ENCODE measurements around the gene MAPK14. TPM values are rescaled to one million over a fixed set of nuclear protein-coding genes. Genes with fewer than 3 reads are reported as not detected.

Gene MAPK14
- total and polyA plus RNA-seq, 2 donors (not counting 3 experiments of a cell fraction or from before 2014, with no cell fraction given), result 33.3 to 54.1 TPM

GRCh38 chr6:36109092-36109491 lies 81.5 kb downstream of the MAPK14 start:
- ChIA-PET CTCF (no interaction called here), POLR2A (no interaction called here)
- no peak overlapping the region for H3K9ac ChIP-seq (replicated peaks; ENCODE audit: extremely low read depth, insufficient read depth, low read length)
- H3K4me2 ChIP-seq (ENCODE audit: insufficient read depth, low read length), result no peak overlapping the region
- no TSS peak for BruUV-seq (replicated peaks)
- no peaks in the 10 kb centered on the region for H3K27me3 ChIP-seq (ENCODE audit: control insufficient read depth in 2 of 2, insufficient read depth in 2 of 2, low read length in 2 of 2)
- dilution Hi-C loops (cut with MboI; ENCODE audit: extremely low pct_ligation_motif_present, low sequenced_read_pairs), result no loop called here
- H3K36me3 ChIP-seq (ENCODE audit: control insufficient read depth in 2 of 2, extremely low read depth in 1 of 2, insufficient read depth in 2 of 2, low read length in 2 of 2), result peaks cover 22 to 25% of the 10 kb centered on the region in 2 experiments
- no peaks in the 10 kb centered on the region for H4K20me1 ChIP-seq (replicated peaks; ENCODE audit: control insufficient read depth, extremely low read depth, insufficient read depth, low read length)
- FAIRE-seq (no peak), DNase-seq (ENCODE audit: low read depth, low spot score) (no peak)
- H2AFZ ChIP-seq (ENCODE audit: low read depth, low read length), result no peak overlapping the region
- H3K9me3 ChIP-seq (replicated peaks; ENCODE audit: control insufficient read depth, insufficient read depth, low read length), result no peaks in the 10 kb centered on the region
- TF ChIP-seq POLR2A (IDR thresholded peaks at IDR 0.05; ENCODE audit: low read depth, low read length), result no peak
- no peak for TF ChIP-seq MYC (IDR thresholded peaks at IDR 0.05; ENCODE audit: low read depth, low read length)
- TF ChIP-seq CTCF (IDR thresholded peaks at IDR 0.05; ENCODE audit: extremely low read depth in 1 of 2, insufficient read depth in 1 of 2, low read depth in 1 of 2, low read length in 2 of 2), result no peak
- no peak for TF ChIP-seq FOS (IDR thresholded peaks at IDR 0.05; ENCODE audit: borderline replicate concordance, insufficient read depth, low read length)
- no peak for TF ChIP-seq MAX (IDR thresholded peaks at IDR 0.05; ENCODE audit: insufficient read depth, insufficient read length)
- no peak for TF ChIP-seq JUN (IDR thresholded peaks at IDR 0.05; ENCODE audit: borderline replicate concordance, insufficient read depth, insufficient read length, low read depth)
- no peak for TF ChIP-seq GATA2 (IDR thresholded peaks at IDR 0.05; ENCODE audit: insufficient read depth, insufficient read length, low read depth, low read length)
- TF ChIP-seq EZH2 (IDR thresholded peaks at IDR 0.05; ENCODE audit: borderline replicate concordance, low read depth, low read length, severe bottlenecking), result no peak
- no peak for TF ChIP-seq POLR2AphosphoS5 (IDR thresholded peaks at IDR 0.05; ENCODE audit: insufficient read depth, low read depth, low read length)
- no peak overlapping the region for H3K4me3 ChIP-seq (replicated peaks in 1 of 3; ENCODE audit: insufficient read depth in 1 of 3, low read depth in 1 of 3, low read length in 3 of 3)
- no peaks in the 10 kb centered on the region for H3K4me1 ChIP-seq (ENCODE audit: control insufficient read depth, extremely low read depth, insufficient read depth, low read length)
- H3K27ac ChIP-seq (ENCODE audit: insufficient read depth, low read depth, low read length), result no peak overlapping the region
- H3K9me1 ChIP-seq (replicated peaks; ENCODE audit: control insufficient read depth, extremely low read depth, insufficient read depth, low read length), result no peaks in the 10 kb centered on the region
- intact Hi-C loops (cut with micrococcal nuclease), result no loop called here
- no peaks in the 10 kb centered on the region for H3K79me2 ChIP-seq (ENCODE audit: control insufficient read depth, insufficient read depth, low read length)
